Measurements from ENCODE around the gene PTTG1IP. TPM values are rescaled to one million over a fixed set of nuclear protein-coding genes. Genes with fewer than 3 reads are reported as not detected.

PTTG1IP gene
- total and polyA plus RNA-seq, 4 experiments from 2014 or later: 84.8 to 110 (median 95.5) TPM

DNA sequence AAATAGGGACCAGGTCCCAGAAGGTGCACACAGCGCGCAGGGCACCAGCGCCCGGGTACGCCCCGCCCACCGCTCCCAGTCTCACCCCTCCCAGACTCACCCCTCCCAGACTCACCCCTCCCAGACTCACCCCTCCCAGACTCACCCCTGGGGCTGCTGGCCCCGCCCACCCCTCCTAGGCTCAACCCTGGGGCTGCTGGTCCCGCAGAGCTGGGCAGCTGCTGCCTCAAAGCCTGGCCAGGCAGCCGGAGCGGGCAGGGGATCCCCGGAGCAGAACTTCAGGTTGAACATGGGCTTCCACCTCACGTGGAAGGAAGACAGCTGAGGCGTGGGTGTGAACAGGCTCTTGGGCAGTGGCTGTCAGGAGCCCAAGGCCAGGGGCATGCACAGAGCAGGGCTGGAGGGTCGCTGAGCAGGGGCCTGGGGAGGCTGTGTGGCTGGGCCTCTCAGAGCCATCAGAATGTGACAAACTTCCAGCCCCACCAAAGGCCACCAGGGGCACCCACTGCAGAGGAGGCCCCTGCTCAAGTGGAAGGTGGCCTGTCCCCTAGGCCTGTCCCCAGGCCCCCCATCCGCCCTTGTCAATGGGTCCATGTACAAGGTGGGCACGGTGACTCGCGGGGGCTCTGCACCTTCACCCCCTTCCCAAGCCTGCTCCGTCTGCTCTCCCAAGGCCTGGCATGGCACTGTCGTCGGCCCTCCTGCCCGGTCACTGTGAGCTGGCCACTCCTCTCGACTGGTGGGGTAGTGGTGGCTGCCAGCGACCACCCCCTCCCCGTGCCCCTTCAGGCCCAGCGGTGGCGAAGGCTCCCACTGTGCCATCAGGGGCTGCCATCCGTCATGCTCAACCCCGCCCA lies 35.2 kb downstream of the PTTG1IP start:
- no peak overlapping the region for H3K27ac Mint-ChIP-seq
- H3K4me1 Mint-ChIP-seq: no peaks in the 10 kb centered on the region
- peaks cover 7 to 9% of the 10 kb centered on the region in 2 donors for H3K27me3 Mint-ChIP-seq
- ChIA-PET POLR2A (ENCODE audit: partially characterized antibody) (interaction anchor here (0.5 kb wide), 1 partner anchor 36 kb away, joined by 3 read pairs; no protein-coding TSS in a partner anchor), CTCF (ENCODE audit: partially characterized antibody) (no interaction called here)
- DNase-seq: no peak
- no peak overlapping the region for H3K27ac ChIP-seq (ENCODE audit: low read depth, low read length)
- no peaks in the 10 kb centered on the region for H3K9me3 ChIP-seq (ENCODE audit: control insufficient read depth in 1 of 2, low read length in 2 of 2)
- no peaks in the 10 kb centered on the region for H3K36me3 Mint-ChIP-seq
- H3K4me1 ChIP-seq (ENCODE audit: insufficient read depth, low read length): no peaks in the 10 kb centered on the region
- no peaks in the 10 kb centered on the region for H3K36me3 ChIP-seq (ENCODE audit: insufficient read depth, low read length)
- H3K9me3 Mint-ChIP-seq: no peaks in the 10 kb centered on the region
- no peaks in the 10 kb centered on the region for H3K27me3 ChIP-seq (ENCODE audit: insufficient read depth, low read length)
- H3K4me3 Mint-ChIP-seq: no peak overlapping the region
- no peak overlapping the region for H3K4me3 ChIP-seq (ENCODE audit: low read length in 2 of 2)
- intact Hi-C loops (cut with micrococcal nuclease): no loop called here

DNA sequence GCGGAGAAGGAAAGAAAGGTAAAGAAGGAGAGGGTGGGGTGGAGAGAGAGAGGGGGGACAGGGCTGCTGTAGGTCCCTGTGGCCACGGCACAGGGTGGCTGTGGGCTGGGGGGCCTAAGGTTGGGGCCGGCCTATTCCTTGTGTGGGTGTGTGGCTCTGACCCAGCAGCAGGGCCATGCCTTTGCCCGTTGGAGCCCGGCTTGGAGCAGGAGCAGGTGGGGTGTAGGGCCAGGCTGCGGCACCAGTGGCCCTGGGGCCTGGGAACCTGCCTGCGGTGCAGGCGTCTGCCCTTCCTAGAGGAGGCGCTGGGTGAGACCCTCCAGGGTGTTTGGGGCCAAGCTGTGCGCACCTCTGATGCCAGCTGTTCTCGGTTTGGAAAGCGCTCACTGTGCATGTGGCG lies 36.0 kb downstream of the PTTG1IP start:
- Histone ChIP-seq H3K27ac (ENCODE audit: low read depth, low read length) (no peak overlapping the region), H3K9me3 (ENCODE audit: control insufficient read depth in 1 of 2, low read length in 2 of 2) (no peaks in the 10 kb centered on the region), H3K4me3 (ENCODE audit: low read length in 2 of 2) (no peak overlapping the region), H3K36me3 (ENCODE audit: insufficient read depth, low read length) (no peaks in the 10 kb centered on the region), H3K4me1 (ENCODE audit: insufficient read depth, low read length) (no peaks in the 10 kb centered on the region), H3K27me3 (ENCODE audit: insufficient read depth, low read length) (no peaks in the 10 kb centered on the region)
- POLR2A ChIA-PET (ENCODE audit: partially characterized antibody): no interaction called here
- no peaks in the 10 kb centered on the region for H3K4me1 Mint-ChIP-seq
- CTCF ChIA-PET (ENCODE audit: partially characterized antibody): no interaction called here
- DNase-seq: no peak
- no peaks in the 10 kb centered on the region for H3K9me3 Mint-ChIP-seq
- intact Hi-C loops (cut with micrococcal nuclease): no loop called here
- H3K27me3 Mint-ChIP-seq: peaks cover 7% of the 10 kb centered on the region in 2 donors
- H3K36me3 Mint-ChIP-seq: no peaks in the 10 kb centered on the region
- H3K4me3 Mint-ChIP-seq: no peak overlapping the region
- H3K27ac Mint-ChIP-seq: no peak overlapping the region

DNA sequence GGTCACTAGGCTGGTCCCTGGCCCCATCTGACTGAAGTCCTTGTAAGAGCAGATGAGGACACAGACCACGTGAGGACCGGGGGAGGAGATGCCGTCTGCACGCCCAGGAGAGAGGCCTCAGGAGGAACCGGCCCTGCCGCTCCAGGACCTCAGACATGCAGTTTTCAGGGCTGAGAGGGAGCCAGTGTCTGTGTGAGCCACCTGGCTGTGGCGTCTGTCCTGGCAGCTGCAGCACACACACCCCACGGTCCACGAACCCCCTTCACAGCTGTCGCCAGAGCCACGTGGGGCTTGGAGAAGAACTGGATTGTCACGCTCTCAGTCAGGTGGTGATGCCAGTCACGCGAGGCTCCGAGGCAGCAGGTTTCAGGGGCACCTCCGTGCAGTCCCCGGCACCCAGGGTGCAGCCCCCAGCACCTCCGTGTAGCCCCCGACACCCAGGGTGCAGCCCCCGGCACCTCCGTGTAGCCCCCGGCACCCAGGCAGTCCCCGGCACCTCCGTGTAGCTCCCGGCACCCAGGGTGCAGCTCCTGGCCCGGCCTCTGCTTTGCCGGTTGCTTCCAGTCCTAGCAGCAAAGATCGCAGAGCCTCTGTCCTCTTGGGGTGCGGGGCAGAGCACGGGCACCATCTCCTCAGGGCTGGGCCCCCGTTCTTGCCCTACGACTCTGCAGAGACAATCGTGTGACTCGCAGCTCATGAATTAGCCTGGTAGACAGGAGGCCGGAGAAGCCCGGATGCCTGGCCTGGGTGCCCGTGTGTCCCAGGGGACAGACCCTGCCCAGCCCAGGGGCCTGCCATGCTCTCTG lies 36.6 kb downstream of the PTTG1IP start:
- Mint-ChIP-seq H3K4me1 (no peaks in the 10 kb centered on the region), H3K27me3 (peaks cover 6 to 7% of the 10 kb centered on the region in 2 donors), H3K36me3 (no peaks in the 10 kb centered on the region), H3K4me3 (no peak overlapping the region), H3K27ac (no peak overlapping the region), H3K9me3 (no peaks in the 10 kb centered on the region)
- no peak overlapping the region for H3K4me3 ChIP-seq (ENCODE audit: low read length in 2 of 2)
- no peaks in the 10 kb centered on the region for H3K36me3 ChIP-seq (ENCODE audit: insufficient read depth, low read length)
- POLR2A ChIA-PET (ENCODE audit: partially characterized antibody): no interaction called here
- no peak overlapping the region for H3K27ac ChIP-seq (ENCODE audit: low read depth, low read length)
- DNase-seq: no peak
- H3K27me3 ChIP-seq (ENCODE audit: insufficient read depth, low read length): no peaks in the 10 kb centered on the region
- intact Hi-C loops (cut with micrococcal nuclease): no loop called here
- no peaks in the 10 kb centered on the region for H3K9me3 ChIP-seq (ENCODE audit: control insufficient read depth in 1 of 2, low read length in 2 of 2)
- CTCF ChIA-PET (ENCODE audit: partially characterized antibody): no interaction called here
- no peaks in the 10 kb centered on the region for H3K4me1 ChIP-seq (ENCODE audit: insufficient read depth, low read length)

DNA sequence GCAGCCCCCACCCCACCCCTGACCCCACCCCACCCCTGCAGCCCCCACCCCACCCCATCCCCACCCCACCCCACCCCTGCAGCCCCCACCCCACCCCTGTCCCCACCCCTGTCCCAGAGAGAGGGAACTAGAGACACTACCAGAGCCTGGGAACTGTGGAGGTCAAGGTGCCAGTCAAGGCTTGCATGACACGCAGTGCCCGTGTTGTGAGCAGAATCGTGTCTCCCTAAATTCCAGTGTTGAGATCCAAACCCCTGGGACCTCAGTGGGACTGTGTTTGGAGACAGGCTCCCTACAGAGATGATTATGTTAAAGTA lies 37.2 kb downstream of the PTTG1IP start:
- Histone ChIP-seq H3K4me3 (ENCODE audit: low read length in 2 of 2) (no peak overlapping the region), H3K36me3 (ENCODE audit: insufficient read depth, low read length) (no peaks in the 10 kb centered on the region), H3K9me3 (ENCODE audit: control insufficient read depth in 1 of 2, low read length in 2 of 2) (no peaks in the 10 kb centered on the region), H3K27me3 (ENCODE audit: insufficient read depth, low read length) (no peaks in the 10 kb centered on the region), H3K4me1 (ENCODE audit: insufficient read depth, low read length) (peaks cover 2% of the 10 kb centered on the region), H3K27ac (ENCODE audit: low read depth, low read length) (no peak overlapping the region)
- Mint-ChIP-seq H3K27ac (no peak overlapping the region), H3K27me3 (peaks cover 3 to 6% of the 10 kb centered on the region in 2 donors), H3K4me3 (no peak overlapping the region), H3K4me1 (peaks cover 2 to 4% (median 2%) of the 10 kb centered on the region in 4 donors), H3K36me3 (no peaks in the 10 kb centered on the region), H3K9me3 (no peaks in the 10 kb centered on the region)
- ChIA-PET CTCF (ENCODE audit: partially characterized antibody) (no interaction called here), POLR2A (ENCODE audit: partially characterized antibody) (no interaction called here)
- no peak for DNase-seq
- intact Hi-C loops (cut with micrococcal nuclease): no loop called here

DNA sequence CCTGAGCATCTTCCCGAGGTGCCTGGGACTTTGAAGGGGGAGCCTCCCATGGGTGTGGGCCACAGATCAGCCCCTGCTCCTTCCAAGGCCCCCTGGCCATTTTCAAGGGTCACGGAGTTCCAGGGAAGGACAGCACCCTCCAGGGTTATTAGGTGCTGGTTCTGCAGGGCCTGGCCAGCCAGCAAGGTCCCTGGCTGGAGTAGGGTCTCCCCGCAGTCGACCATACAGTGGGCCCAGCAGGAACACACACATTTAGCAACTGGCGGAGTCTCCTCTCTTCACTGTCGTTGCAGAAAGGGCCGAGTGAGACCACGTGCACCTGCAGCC lies 37.9 kb downstream of the PTTG1IP start:
- Mint-ChIP-seq H3K4me3 (no peak overlapping the region), H3K9me3 (no peaks in the 10 kb centered on the region), H3K36me3 (no peaks in the 10 kb centered on the region), H3K27me3 (peaks cover 2 to 3% of the 10 kb centered on the region in 2 donors), H3K4me1 (peaks cover 5 to 11% (median 7%) of the 10 kb centered on the region in 4 donors), H3K27ac (no peak overlapping the region)
- CTCF ChIA-PET (ENCODE audit: partially characterized antibody): no interaction called here
- POLR2A ChIA-PET (ENCODE audit: partially characterized antibody): no interaction called here
- Histone ChIP-seq H3K9me3 (ENCODE audit: control insufficient read depth in 1 of 2, low read length in 2 of 2) (no peaks in the 10 kb centered on the region), H3K27me3 (ENCODE audit: insufficient read depth, low read length) (no peaks in the 10 kb centered on the region), H3K36me3 (ENCODE audit: insufficient read depth, low read length) (no peaks in the 10 kb centered on the region), H3K4me3 (ENCODE audit: low read length in 2 of 2) (no peak overlapping the region), H3K4me1 (ENCODE audit: insufficient read depth, low read length) (peaks cover 7% of the 10 kb centered on the region), H3K27ac (ENCODE audit: low read depth, low read length) (no peak overlapping the region)
- intact Hi-C loops (cut with micrococcal nuclease): no loop called here
- DNase-seq: no peak

DNA sequence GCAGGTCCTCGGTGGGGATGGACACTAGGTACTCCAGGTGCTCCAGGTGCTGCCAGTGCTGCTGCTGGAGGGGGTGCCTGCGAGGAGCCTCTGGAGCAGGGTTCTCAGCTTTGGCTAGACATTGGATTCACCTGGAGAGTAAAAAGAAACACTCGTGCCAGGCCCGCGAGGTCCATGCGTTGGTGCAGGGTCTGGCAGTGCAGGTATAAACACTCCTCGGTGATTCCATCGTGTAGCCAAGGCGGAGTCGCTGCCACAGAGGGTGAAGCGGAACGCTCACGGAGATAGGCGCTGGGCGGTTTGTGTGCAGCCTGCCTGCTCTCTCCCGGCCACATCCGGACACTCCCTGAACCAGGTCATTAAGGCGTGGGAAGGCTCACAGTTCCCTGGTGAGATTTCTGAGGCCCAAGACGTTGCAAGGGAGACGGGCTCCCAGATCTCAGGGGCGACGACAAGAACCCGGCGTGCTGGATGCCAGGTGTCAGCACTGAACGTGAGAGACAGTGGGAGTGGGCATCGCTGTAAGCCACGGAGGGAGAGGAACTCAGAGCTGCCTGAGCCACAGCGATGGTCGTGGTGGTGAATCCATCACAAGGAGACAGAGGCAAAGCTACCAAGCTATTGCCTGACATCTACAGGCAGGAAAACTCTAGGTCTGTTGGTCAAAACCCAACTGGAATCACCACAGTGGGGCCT lies 38.4 kb downstream of the PTTG1IP start:
- Mint-ChIP-seq H3K27me3 (peaks cover 0 to 2% of the 10 kb centered on the region in 2 donors), H3K27ac (no peak overlapping the region), H3K4me3 (no peak overlapping the region), H3K36me3 (no peaks in the 10 kb centered on the region), H3K4me1 (peaks cover 5 to 15% (median 7%) of the 10 kb centered on the region in 4 donors), H3K9me3 (peaks cover 0 to 2% (median 0%) of the 10 kb centered on the region in 8 donors)
- DNase-seq: no peak
- Histone ChIP-seq H3K4me3 (ENCODE audit: low read length in 2 of 2) (no peak overlapping the region), H3K36me3 (ENCODE audit: insufficient read depth, low read length) (no peaks in the 10 kb centered on the region), H3K4me1 (ENCODE audit: insufficient read depth, low read length) (peaks cover 7% of the 10 kb centered on the region), H3K27me3 (ENCODE audit: insufficient read depth, low read length) (no peaks in the 10 kb centered on the region), H3K27ac (ENCODE audit: low read depth, low read length) (no peak overlapping the region), H3K9me3 (ENCODE audit: control insufficient read depth in 1 of 2, low read length in 2 of 2) (no peaks in the 10 kb centered on the region)
- CTCF ChIA-PET (ENCODE audit: partially characterized antibody): no interaction called here
- intact Hi-C loops (cut with micrococcal nuclease): no loop called here
- POLR2A ChIA-PET (ENCODE audit: partially characterized antibody): no interaction called here

DNA sequence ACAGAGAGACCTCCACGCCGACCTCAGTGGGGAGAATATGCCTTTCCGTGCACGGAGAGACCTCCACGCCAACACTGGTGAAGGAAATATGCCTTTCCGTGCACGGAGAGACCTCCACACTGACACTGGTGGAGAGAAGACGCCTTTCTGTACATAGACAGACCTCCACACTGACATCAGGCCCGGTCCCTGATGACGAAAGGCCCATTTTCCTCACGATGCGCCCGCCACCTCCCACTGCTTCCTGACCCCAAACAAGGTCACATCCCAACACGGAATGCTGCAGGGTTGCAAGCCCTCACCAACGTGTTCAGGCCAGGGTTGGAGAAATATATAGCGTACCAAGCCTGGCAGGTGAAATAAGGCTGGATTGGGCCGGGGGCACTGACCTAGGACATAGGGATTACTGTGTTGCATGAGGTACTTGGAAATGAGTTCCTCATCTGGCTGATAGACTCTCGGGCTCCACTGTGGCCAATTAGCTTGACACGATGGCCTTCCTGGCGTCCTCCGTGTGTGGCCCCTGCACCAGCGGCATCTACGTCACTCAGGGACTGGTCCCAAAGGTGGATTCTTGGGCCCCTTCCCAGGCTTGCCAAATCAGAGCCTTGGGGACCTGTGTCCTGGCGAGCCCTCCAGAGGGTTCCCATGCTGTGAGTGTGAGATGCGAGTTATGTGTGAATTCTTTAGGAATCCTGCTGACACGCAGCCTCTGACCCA lies 39.1 kb downstream of the PTTG1IP start:
- Mint-ChIP-seq H3K27me3 (no peaks in the 10 kb centered on the region), H3K4me1 (peaks cover 5 to 22% (median 7%) of the 10 kb centered on the region in 4 donors), H3K4me3 (no peak overlapping the region), H3K27ac (no peak overlapping the region), H3K9me3 (peaks cover 0 to 3% (median 0%) of the 10 kb centered on the region in 8 donors), H3K36me3 (no peaks in the 10 kb centered on the region)
- H3K27me3 ChIP-seq (ENCODE audit: insufficient read depth, low read length): no peaks in the 10 kb centered on the region
- no peak overlapping the region for H3K27ac ChIP-seq (ENCODE audit: low read depth, low read length)
- ChIA-PET POLR2A (ENCODE audit: partially characterized antibody) (no interaction called here), CTCF (ENCODE audit: partially characterized antibody) (no interaction called here)
- DNase-seq: no peak
- no peak overlapping the region for H3K4me3 ChIP-seq (ENCODE audit: low read length in 2 of 2)
- no peaks in the 10 kb centered on the region for H3K9me3 ChIP-seq (ENCODE audit: control insufficient read depth in 1 of 2, low read length in 2 of 2)
- intact Hi-C loops (cut with micrococcal nuclease): no loop called here
- no peaks in the 10 kb centered on the region for H3K36me3 ChIP-seq (ENCODE audit: insufficient read depth, low read length)
- peaks cover 7% of the 10 kb centered on the region for H3K4me1 ChIP-seq (ENCODE audit: insufficient read depth, low read length)
